Lung (tissue), 12 donors: Measurements from ENCODE around the gene COL11A2. TPM values are rescaled to one million over a fixed set of nuclear protein-coding genes. Genes with fewer than 3 reads are reported as not detected.
"Not testable (repeated sequence)": the region's sequence is repeated elsewhere in the genome, so short reads cannot be mapped to it uniquely, and the experiment has no call there.

Experiments
- ATAC-seq: fragments of 200-7000 bp; cut with Tn5 transposase; one replicate; pipeline ENCODE4 v1.9.1; 2020; ENCODE audit warnings: moderate number of reproducible peaks; ENCODE audit not compliant: insufficient read depth, low FRiP score
- DNase-seq, 3 donors: peaks; one replicate each; pipeline ENCODE4 v3.0.0-alpha.2; 2013 to 2017
- H3K27ac ChIP-seq, 2 donors: one replicate each; pipeline ENCODE4 v1.5.1; 2013; ENCODE audit warnings: mild to moderate bottlenecking in 2 of 2, moderate library complexity in 2 of 2, control low read depth in 1 of 2, inconsistent platforms in 1 of 2, low read depth in 1 of 2, low read length in 1 of 2
- H3K27me3 ChIP-seq, 3 donors: one replicate each; pipeline ENCODE4 v1.5.1; 2013; ENCODE audit warnings: low read length in 2 of 3; ENCODE audit not compliant: control insufficient read depth in 3 of 3, insufficient read depth in 3 of 3
- H3K36me3 ChIP-seq, 4 donors: one replicate each; pipeline ENCODE4 v1.5.1; 2013; ENCODE audit warnings: low read length in 4 of 4, mild to moderate bottlenecking in 1 of 4, moderate library complexity in 1 of 4; ENCODE audit not compliant: control insufficient read depth in 4 of 4, insufficient read depth in 4 of 4
- H3K4me1 ChIP-seq, 5 donors: one replicate each; pipeline ENCODE4 v1.5.1; 2013; ENCODE audit warnings: low read length in 5 of 5, mild to moderate bottlenecking in 2 of 5, moderate library complexity in 1 of 5; ENCODE audit not compliant: control insufficient read depth in 5 of 5, insufficient read depth in 5 of 5
- H3K4me3 ChIP-seq: one replicate; pipeline ENCODE4 v1.5.1; 2013; ENCODE audit warnings: mild to moderate bottlenecking, control low read depth, moderate library complexity
- H3K9ac ChIP-seq, 2 donors: one replicate each; pipeline ENCODE4 v1.5.1; 2013; ENCODE audit warnings: low read length in 2 of 2, control low read depth in 1 of 2; ENCODE audit not compliant: insufficient read depth in 1 of 2
- H3K9me3 ChIP-seq, 4 donors: one replicate each; pipeline ENCODE4 v1.5.1; 2013; ENCODE audit warnings: low read length in 3 of 4, mild to moderate bottlenecking in 1 of 4, moderate library complexity in 1 of 4; ENCODE audit not compliant: control insufficient read depth in 4 of 4, insufficient read depth in 3 of 4
- WGBS, 2 donors: extraction: QIAGEN DNeasy Blood & Tissue Kit; methylation state at CpG; one replicate each; pipeline ENCODE4 v1.1.7; 2013; 5-methylcytosine and 5-hydroxymethylcytosine counted together
- polyA plus RNA-seq, 2 donors: library from polyadenylated mRNA; stranded (reverse); fragments of 200-250 nt; gene quantifications; one replicate each; pipeline ENCODE4 v1.2.1, GENCODE V29; 2013
- total RNA-seq, 2 donors: library from RNA; depleted of rRNA in 1 of 2; stranded (reverse); fragments of >200 nt in 1 of 2; gene quantifications; one replicate each; pipeline ENCODE4 v1.2.1, GENCODE V29; 2014 to 2021
- TF ChIP-seq, protein P1 (sequence below): IDR thresholded peaks from 2 replicates; pipeline ENCODE4 v1.5.1; 2012; ENCODE audit warnings: mild to moderate bottlenecking; ENCODE audit errors: control extremely low read depth, extremely low read depth
- donor health status: control.
- donor health status: control.
- donor health status: Bipolar disorder and iron deficiency.
- donor health status: healthy.
- donor health status: DM: yes; HTN: yes; CAD: no.

Gene COL11A2
- total and polyA plus RNA-seq, 4 donors, result 0.32 to 2.4 (median 0.90) TPM

DNA sequence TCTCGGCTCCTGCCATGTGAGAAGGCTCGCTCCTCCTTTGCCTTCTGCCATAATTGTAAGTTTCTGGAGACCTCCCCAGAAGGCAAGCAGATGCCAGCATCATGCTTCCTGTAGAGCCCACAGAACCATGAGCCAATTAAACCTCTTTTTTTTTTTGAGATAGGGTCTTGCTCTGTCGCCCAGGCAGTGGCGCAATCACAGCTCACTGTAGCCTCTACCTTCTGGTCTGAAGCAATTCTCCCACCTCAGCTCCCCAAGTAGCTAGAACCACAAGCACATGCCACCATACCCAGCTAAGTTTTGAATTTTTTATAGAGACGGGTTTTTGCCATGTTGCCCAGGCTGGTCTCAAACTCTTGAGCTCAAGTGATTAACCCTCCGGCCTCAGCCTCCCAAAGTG, 44.6 kb upstream of the COL11A2 start:
- Histone ChIP-seq H3K27ac (no peak overlapping the region), H3K9me3 (no peaks in the 10 kb centered on the region), H3K9ac (no peak overlapping the region), H3K36me3 (no peaks in the 10 kb centered on the region), H3K4me1 (no peaks in the 10 kb centered on the region), H3K27me3 (peaks cover 0 to 3% (median 0%) of the 10 kb centered on the region in 3 donors), H3K4me3 (no peak overlapping the region)
- WGBS, 2 donors, result 85% methylated on average over 6 of the region's 6 CpGs
- ATAC-seq (no peak), DNase-seq (no peak)
- TF ChIP-seq, protein P1, sequence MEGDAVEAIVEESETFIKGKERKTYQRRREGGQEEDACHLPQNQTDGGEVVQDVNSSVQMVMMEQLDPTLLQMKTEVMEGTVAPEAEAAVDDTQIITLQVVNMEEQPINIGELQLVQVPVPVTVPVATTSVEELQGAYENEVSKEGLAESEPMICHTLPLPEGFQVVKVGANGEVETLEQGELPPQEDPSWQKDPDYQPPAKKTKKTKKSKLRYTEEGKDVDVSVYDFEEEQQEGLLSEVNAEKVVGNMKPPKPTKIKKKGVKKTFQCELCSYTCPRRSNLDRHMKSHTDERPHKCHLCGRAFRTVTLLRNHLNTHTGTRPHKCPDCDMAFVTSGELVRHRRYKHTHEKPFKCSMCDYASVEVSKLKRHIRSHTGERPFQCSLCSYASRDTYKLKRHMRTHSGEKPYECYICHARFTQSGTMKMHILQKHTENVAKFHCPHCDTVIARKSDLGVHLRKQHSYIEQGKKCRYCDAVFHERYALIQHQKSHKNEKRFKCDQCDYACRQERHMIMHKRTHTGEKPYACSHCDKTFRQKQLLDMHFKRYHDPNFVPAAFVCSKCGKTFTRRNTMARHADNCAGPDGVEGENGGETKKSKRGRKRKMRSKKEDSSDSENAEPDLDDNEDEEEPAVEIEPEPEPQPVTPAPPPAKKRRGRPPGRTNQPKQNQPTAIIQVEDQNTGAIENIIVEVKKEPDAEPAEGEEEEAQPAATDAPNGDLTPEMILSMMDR, result no peak

DNA sequence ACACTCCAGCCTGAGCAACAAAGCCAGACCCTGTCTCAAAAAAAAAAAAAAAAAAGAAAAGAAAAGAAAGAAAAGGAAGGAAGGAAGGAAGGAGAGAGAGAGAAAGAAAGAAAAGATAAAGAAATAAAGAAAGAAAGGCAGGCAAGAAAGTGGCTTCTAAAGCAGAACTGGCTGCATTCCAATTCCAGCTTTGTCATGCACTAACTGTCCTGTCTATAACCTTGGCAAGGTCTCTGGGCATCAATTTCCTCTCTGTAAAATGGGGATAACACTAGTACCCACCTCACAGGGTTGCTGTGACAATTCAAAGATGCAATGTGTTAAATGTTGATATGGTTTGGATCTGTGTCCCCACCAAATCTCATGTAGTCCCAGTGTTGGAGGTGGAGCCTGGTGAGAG, 44.1 kb upstream of the COL11A2 start:
- Histone ChIP-seq H3K27ac (no peak overlapping the region), H3K4me3 (no peak overlapping the region), H3K27me3 (peaks cover 0 to 3% (median 0%) of the 10 kb centered on the region in 3 donors), H3K4me1 (no peaks in the 10 kb centered on the region), H3K9me3 (no peaks in the 10 kb centered on the region), H3K36me3 (no peaks in the 10 kb centered on the region), H3K9ac (no peak overlapping the region)
- no peak for ATAC-seq
- DNase-seq, result no peak
- TF ChIP-seq, protein P1, result no peak

DNA sequence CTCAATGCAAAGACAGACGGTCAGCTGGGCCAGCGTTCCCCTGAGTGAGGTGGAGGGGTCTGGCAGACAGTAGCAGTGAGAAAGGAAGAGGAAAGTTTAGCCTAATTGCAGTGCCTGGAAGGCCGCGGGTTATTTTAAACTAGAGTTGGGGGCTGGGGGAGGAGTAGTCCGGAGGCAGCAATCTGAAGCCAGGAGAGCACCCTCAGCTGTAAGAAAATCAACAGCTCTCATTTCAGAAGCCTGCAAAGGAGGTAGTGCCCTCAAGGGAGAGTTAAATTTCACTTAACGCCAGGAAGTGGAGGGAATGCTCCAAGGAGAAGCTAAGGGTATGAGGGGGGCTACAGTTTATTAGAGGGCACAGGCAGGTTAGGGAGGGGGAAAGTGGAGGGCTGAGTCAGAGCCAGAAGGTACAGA, 43.0 kb upstream of the COL11A2 start:
- WGBS, 2 donors, result 35 to 45% methylated on average over 6 of the region's 6 CpGs
- DNase-seq, result peak; percentile 24 to 65 (median 24)

GRCh38 chr6:33226503-33227120, 34.3 kb upstream of the COL11A2 start:
- H3K4me3 ChIP-seq, ATAC-seq, H3K9me3 ChIP-seq, H3K27me3 ChIP-seq, H3K4me1 ChIP-seq, H3K27ac ChIP-seq, DNase-seq, H3K36me3 ChIP-seq, H3K9ac ChIP-seq: not testable (repeated sequence)
- WGBS, 2 donors, result 53 to 60% methylated on average over 14 of the region's 14 CpGs

More for the DNA sequence above, 43.0 kb upstream of the COL11A2 start:
- Histone ChIP-seq H3K36me3 (no peaks in the 10 kb centered on the region), H3K27me3 (peaks cover 0 to 3% (median 0%) of the 10 kb centered on the region in 3 donors), H3K4me3 (no peak overlapping the region), H3K4me1 (peaks cover 0 to 4% (median 0%) of the 10 kb centered on the region in 5 donors), H3K9me3 (no peaks in the 10 kb centered on the region), H3K9ac (no peak overlapping the region), H3K27ac (no peak overlapping the region)
- TF ChIP-seq, protein P1, result no peak
- ATAC-seq, result no peak
